GM12875 (cell line): ENCODE results near the gene C1orf21.

Source experiments
- H3K4me3 ChIP-seq: one replicate; pipeline ENCODE4 v1.5.1; 2011; ENCODE audit warnings: low read depth, low read length, control low read depth
- TF ChIP-seq, protein P1 (sequence below): IDR thresholded peaks from 2 replicates; pipeline ENCODE4 v1.5.1; 2011; ENCODE audit warnings: low read depth, mild to moderate bottlenecking, control low read depth, inconsistent platforms, low read length, moderate library complexity, borderline replicate concordance; ENCODE audit not compliant: insufficient read depth

Gene C1orf21

DNA sequence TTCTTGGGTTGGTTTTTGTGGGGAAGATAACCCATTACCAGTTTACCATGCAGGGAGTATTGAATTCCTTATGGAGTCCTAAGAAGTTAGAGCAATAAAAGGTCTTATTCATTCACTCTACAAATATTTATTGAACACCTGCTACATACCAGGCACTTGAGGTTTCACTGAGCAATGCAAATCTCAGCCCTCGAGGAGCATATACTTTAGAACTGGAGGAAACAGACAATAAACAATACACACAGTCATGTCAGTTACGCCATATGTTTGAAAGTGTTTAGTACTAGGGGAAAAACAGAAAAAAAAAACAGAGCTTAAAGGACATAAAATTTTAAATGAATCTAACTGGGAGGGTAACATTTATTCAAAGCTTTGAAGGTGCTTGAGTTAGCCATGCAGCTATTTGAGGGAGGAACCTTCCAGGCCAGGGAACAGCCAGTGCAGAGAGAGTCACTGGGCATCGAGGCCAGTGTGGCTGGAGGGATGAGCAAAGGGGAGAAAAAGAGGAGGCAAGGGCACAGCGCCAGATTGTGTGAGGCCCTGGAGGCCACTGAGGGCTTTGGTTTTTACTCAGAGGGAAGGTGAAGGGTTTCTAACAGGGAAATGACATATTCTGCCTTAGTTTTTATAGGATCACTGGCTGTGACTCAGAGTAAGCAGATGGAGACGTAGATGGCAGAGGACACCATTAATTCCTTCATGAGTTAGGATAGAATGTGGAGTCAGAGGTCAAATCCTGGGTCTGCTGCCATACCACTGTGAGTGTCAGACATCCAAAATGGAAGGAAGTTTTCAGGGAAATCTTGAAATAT, 32.7 kb downstream of the C1orf21 start:
- TF ChIP-seq, protein P1, sequence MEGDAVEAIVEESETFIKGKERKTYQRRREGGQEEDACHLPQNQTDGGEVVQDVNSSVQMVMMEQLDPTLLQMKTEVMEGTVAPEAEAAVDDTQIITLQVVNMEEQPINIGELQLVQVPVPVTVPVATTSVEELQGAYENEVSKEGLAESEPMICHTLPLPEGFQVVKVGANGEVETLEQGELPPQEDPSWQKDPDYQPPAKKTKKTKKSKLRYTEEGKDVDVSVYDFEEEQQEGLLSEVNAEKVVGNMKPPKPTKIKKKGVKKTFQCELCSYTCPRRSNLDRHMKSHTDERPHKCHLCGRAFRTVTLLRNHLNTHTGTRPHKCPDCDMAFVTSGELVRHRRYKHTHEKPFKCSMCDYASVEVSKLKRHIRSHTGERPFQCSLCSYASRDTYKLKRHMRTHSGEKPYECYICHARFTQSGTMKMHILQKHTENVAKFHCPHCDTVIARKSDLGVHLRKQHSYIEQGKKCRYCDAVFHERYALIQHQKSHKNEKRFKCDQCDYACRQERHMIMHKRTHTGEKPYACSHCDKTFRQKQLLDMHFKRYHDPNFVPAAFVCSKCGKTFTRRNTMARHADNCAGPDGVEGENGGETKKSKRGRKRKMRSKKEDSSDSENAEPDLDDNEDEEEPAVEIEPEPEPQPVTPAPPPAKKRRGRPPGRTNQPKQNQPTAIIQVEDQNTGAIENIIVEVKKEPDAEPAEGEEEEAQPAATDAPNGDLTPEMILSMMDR, result no peak
- H3K4me3 ChIP-seq, result no peak overlapping the region

DNA sequence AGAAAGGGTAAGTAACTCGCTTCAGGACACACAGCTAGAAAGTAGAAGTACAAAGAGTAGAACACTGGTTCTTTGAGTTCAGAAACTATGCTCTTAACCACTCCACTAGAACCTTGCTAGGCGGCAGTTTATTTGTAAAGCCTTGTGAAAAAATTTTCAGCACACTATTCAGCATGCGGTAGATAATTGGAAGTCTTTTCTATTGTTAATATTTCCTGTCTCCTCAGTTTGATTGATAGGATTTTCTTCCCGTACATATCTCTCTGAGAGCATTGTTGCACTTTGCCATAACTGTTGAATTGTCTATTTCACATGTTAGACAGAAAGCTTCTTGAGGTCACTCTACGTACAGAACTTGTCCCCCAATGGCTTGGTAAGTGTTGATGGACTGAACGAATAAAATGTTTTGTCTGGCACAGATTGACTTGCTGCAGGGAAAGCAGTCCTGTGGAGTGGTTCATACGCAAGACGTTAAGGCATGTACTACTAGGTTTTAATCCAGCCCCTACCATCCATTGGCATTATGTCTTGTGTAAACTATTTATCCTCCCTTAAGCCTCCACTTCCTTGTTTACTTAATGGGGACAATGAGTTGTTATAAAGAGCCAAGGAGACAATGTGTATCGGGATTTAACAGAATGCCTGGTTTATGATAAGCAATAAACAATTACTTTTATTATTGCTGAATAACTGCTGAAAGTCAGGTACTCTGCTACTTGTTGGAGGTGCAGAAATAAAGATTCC, 35.8 kb downstream of the C1orf21 start:
- TF ChIP-seq, protein P1, result no peak
- H3K4me3 ChIP-seq, result no peak overlapping the region

DNA sequence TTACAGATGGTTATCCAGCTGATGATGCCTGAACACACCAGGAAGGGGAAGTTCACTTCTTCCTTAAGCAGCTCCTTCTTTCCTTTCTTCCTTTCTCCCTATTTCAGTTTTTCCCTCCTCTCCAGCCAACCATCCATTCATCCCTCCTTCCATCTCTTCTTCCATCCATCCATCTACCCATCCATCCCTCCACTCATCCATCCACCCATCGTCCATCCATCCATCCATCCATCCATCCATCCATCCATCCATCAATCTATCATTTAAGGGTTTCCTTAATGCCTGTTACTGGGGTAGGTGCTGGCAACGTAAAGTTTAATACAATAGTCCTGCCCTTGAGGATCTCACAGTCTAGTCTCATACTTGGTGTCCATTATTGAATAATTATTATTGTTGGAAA, 36.8 kb downstream of the C1orf21 start:
- TF ChIP-seq, protein P1, result no peak
- no peak overlapping the region for H3K4me3 ChIP-seq

DNA sequence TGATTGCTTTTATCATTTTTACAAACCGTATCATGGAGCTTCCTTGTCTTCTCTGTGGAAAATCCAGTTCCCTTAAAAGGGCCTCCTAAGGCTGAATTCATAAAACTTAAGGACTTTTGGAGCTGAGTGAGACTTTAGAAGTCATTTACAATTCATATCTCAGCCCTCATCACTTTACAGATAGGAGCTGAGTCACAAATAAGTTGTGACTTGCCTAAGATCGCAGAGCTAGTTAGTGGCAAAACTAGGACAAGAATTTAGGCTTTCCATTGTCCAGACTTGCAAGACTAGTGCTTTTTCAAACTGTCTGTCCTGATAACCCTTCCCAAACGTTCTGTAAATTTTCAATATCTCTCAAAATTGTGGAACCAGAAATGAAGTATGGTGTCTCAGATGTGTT, 37.3 kb downstream of the C1orf21 start:
- H3K4me3 ChIP-seq, result no peak overlapping the region
- TF ChIP-seq, protein P1, result no peak

DNA sequence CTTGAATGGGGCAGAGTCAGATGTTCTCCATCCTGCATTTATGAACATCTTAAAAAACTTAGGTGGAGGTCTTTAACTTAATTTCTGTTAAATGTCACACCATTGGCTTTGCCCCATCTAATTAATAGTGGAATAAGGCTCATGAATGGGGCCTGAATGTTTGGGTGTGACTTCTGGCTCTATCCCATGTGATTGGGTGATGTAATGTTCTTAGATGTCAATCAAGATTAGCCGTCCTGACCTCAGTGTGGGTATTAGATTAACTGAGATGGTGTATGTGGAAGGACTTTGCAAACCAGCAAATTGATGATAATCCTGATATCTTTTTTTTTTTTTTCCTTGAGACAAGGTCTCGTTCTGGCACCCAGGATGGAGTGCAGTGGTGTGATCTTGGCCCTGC, 38.1 kb downstream of the C1orf21 start:
- H3K4me3 ChIP-seq, result no peak overlapping the region
- TF ChIP-seq, protein P1, result no peak

DNA sequence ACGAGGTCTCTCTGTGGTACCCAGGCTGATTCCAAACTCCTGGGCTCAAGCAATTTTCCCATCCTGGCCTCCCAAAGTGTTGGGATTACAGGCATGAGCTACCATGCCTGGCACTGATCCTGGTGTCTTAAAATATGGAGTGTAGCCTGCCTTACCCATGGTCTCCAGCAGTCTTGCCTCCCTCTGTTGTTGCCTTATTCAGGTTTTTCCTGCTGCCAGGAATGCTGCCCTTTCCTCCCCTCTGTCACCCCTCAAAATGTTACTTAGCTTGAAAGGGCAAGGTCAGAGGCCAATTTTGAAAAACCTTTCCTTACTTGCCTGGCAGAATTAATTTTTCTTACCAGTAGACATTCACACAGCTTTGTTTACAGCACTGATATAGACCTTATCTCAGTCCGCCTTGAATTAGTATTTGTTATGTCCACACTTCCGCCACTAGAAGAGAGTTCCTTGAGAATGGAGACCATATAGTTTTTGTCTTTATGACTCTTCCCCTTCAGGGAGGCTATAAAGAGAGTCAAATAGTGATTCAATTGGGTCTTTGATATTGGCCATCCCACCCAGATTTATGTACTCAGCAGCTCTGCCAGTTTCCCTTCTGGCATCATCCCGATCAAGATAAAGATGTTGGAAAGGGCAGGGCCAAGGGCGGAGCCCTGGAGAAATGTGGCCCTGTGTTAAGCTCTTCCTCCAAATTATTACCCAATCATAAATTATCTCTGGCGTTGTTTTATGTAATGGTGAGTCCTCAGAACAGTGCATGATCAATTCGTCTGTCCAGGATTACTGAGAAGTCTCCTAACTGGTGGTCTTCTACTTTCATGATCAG, 38.8 kb downstream of the C1orf21 start:
- TF ChIP-seq, protein P1, result no peak
- no peak overlapping the region for H3K4me3 ChIP-seq
